Activated naive CD4-positive, alpha-beta T cell treated with anti-CD3 and anti-CD28 coated beads for 36 hours (primary cell): Measurements from ENCODE around the gene NLGN1. TPM values are rescaled to one million over a fixed set of nuclear protein-coding genes. Genes with fewer than 3 reads are reported as not detected.

Experiments used
- CTCF ChIA-PET: fragments of 350-600 bp; sonication (Branson Sonifier 250); formaldehyde crosslinking; loops from one replicate; lab custom pipeline; 2021; ENCODE audit warnings: antibody characterized with exemption; lab: Charles Lee
- DNase-seq: peaks from one replicate; pipeline ENCODE4 v3.0.0-alpha.2; 2020
- H3K27ac Mint-ChIP-seq: one replicate; pipeline ENCODE4 v1.8.0; 2021; ENCODE audit warnings: mild to moderate bottlenecking, mixed read lengths
- H3K27me3 Mint-ChIP-seq: one replicate; pipeline ENCODE4 v1.8.0; 2021; ENCODE audit warnings: low read depth, mixed read lengths
- H3K36me3 Mint-ChIP-seq: one replicate; pipeline ENCODE4 v1.8.0; 2021; ENCODE audit warnings: low read depth, mixed read lengths
- H3K4me1 Mint-ChIP-seq: one replicate; pipeline ENCODE4 v1.8.0; 2021; ENCODE audit warnings: low read depth, mixed read lengths
- H3K4me3 Mint-ChIP-seq: one replicate; pipeline ENCODE4 v1.8.0; 2021; ENCODE audit warnings: mild to moderate bottlenecking, moderate library complexity, mixed read lengths
- H3K9me3 Mint-ChIP-seq: one replicate; pipeline ENCODE4 v1.8.0; 2021; ENCODE audit warnings: mixed read lengths
- intact Hi-C: fragments of 100-400 bp; cut with micrococcal nuclease; formaldehyde crosslinking; loops from one replicate; pipeline ENCODE4 v1.15.1; 2023
- total RNA-seq, 2 experiments: library from RNA; stranded (reverse); gene quantifications; one replicate each; pipeline ENCODE4 v1.2.3, GENCODE V29; 2021

Gene NLGN1
- total RNA-seq, 2 experiments from 2014 or later = not detected

DNA sequence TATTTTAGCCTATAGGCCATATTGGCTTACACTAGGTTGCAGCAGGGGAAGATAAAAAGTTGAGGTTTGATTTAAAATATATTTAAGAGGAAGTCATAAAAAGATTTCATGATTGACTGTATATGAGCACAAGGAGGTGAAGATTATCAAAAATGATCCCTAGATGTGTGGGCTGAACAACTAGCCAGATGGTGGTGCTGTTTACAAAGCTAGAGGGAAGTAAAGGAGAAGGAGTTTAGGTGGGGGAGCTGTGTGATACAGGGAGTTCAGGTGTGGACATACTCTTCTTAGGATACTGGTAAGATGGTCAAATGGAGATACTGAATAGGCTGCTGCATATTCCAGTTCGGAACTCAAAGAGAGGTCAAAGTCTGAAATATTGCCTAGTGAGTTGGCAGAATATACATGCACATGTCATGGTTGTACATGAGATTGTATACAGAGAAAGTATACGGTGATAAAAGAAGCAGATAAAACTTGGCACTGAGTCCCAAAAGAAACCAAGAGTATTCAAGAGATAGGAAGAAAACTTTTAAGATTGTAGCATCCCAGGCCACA lies 727.8 kb downstream of the NLGN1 start:
- no peak overlapping the region for H3K27ac Mint-ChIP-seq
- DNase-seq = no peak
- H3K27me3 Mint-ChIP-seq = no peaks in the 10 kb centered on the region
- H3K9me3 Mint-ChIP-seq = no peaks in the 10 kb centered on the region
- CTCF ChIA-PET = no interaction called here
- intact Hi-C loops = no loop called here
- no peak overlapping the region for H3K4me3 Mint-ChIP-seq
- H3K36me3 Mint-ChIP-seq = no peaks in the 10 kb centered on the region
- H3K4me1 Mint-ChIP-seq = no peaks in the 10 kb centered on the region

DNA sequence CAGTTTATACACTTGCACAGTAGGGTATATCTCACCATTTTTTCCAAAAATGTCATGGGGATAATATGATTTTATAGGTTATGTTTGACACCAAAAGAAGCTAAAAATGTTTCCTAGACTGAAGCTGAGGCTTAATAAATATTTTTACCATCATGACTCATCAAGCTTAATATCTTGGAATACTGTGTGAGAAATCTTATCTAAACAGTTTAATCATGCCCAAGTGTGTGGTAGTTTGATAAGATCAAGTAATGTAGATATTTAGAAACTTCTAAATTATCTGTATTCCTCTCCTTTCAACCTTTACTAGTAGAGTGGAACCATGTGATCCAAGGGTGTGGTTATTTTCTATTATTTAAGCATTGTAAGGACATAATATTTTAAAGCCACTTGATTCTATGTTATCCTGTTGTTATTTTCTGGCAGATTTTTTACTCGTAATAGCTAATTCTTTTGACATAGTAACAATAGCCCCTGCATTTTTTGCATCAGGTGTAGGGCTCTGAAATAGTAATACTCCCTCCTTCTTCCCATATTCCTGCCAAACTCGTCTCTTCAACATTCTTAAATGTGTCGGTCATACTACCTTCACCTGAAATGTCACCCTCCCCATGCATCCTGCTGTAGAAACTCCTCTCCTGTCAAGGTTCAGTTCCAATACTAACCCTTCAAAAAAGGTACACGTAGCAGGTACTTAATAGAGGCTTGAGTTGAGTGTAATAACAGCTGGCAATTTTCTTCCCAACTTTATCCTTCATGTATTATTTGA lies 729.6 kb downstream of the NLGN1 start:
- H3K4me1 Mint-ChIP-seq = no peaks in the 10 kb centered on the region
- CTCF ChIA-PET = no interaction called here
- no peaks in the 10 kb centered on the region for H3K9me3 Mint-ChIP-seq
- H3K27ac Mint-ChIP-seq = no peak overlapping the region
- no peaks in the 10 kb centered on the region for H3K27me3 Mint-ChIP-seq
- no peaks in the 10 kb centered on the region for H3K36me3 Mint-ChIP-seq
- intact Hi-C loops = no loop called here
- no peak for DNase-seq
- H3K4me3 Mint-ChIP-seq = no peak overlapping the region

DNA sequence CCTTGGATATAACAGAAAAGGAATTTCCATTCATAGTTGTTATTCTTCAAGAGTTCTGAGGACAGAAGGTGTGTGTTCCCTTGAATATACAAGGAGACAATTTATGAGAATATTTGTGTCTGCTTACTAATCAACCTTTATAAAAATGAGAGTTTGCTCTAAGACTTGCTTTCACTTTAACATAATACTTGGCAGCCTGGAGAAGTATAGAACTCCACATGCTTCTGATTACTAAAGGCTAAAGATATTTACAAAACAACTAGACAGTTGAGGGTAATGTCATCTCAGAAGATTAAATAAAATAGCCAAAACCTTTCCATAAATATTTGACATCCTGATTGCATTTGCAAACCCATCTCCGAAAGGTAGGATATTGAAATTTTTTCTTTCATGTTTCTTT lies 734.5 kb downstream of the NLGN1 start:
- H3K9me3 Mint-ChIP-seq = no peaks in the 10 kb centered on the region
- H3K36me3 Mint-ChIP-seq = no peaks in the 10 kb centered on the region
- intact Hi-C loops = no loop called here
- CTCF ChIA-PET = no interaction called here
- no peak overlapping the region for H3K27ac Mint-ChIP-seq
- no peaks in the 10 kb centered on the region for H3K4me1 Mint-ChIP-seq
- DNase-seq = no peak
- H3K27me3 Mint-ChIP-seq = no peaks in the 10 kb centered on the region
- no peak overlapping the region for H3K4me3 Mint-ChIP-seq

DNA sequence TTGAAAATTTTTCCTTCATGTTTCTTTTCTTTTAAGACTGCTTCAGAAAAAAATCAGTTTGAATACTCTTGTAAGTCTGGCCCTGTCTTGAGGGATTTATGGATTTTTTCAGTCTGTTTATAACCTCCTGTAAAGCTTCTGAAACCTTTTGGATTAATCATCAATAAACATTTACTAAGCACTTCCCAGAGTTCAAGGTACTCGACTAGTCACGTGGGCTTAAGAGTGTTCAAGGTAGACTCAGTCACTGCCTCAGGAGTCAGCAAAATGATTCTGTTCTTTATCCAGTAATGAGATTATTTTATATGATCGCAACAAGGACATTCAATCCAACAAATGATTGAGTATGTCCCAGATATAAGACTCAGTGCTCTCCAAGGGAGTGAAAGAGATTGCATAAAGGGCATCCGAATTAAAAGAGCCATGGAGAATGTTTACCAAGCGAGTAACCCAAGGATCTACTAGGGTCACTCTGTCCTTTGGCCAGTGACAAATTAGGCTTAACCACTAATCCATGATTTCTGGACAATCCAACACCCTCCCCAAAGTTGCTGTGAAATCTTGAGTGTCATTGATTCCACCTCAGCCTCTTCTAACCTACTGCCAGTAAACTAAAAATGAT lies 735.0 kb downstream of the NLGN1 start:
- no peak for DNase-seq
- no peaks in the 10 kb centered on the region for H3K9me3 Mint-ChIP-seq
- H3K27me3 Mint-ChIP-seq = no peaks in the 10 kb centered on the region
- CTCF ChIA-PET = no interaction called here
- no peak overlapping the region for H3K27ac Mint-ChIP-seq
- H3K36me3 Mint-ChIP-seq = no peaks in the 10 kb centered on the region
- intact Hi-C loops = no loop called here
- no peak overlapping the region for H3K4me3 Mint-ChIP-seq
- H3K4me1 Mint-ChIP-seq = no peaks in the 10 kb centered on the region

DNA sequence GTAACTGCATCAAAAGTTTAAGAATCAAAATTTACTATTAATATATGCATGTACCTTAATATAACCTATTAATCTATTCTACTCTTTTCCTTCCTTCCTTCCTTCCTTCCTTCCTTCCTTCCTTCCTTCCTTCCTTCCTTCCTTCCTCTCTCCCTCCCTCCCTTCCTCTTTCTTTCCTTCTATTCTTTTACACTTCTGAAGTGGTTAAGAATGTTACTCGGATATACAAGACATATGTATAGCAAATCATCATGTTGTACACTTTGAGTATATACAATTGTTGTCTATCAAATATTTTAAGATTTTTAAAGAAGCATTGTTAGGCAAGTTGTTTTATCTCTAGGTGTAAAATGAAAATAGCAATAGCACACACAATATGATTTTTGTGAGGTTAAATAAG lies 748.5 kb downstream of the NLGN1 start:
- no peak for DNase-seq
- intact Hi-C loops = no loop called here

DNA sequence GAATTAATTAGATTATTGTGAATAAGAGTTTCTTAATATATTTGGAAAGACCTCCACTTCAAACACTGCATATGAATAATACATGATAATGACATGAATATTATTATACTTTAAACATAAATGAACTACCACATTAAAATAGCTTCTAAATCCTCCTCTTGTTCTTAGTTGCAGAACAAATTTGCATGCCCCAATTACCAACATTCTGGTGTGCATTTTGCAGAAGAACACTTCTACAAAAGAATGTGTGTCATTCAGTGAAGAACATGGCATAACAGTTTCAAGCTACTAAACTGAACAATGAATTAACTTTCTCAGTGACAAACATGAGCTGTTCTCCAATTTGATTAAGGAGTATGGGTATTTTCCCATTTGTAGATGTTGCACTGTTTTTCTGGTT lies 750.3 kb downstream of the NLGN1 start:
- intact Hi-C loops = no loop called here
- Mint-ChIP-seq H3K9me3 (peaks cover under 1% of the 10 kb centered on the region), H3K27me3 (no peaks in the 10 kb centered on the region), H3K27ac (no peak overlapping the region), H3K4me3 (no peak overlapping the region), H3K36me3 (no peaks in the 10 kb centered on the region), H3K4me1 (no peaks in the 10 kb centered on the region)
- CTCF ChIA-PET = interaction anchor here (0.5 kb wide), 1 partner anchor 47 kb away, joined by 4 read pairs; no protein-coding TSS in a partner anchor
- no peak for DNase-seq

More for the DNA sequence above, 748.5 kb downstream of the NLGN1 start:
- CTCF ChIA-PET = no interaction called here
- Mint-ChIP-seq H3K27ac (no peak overlapping the region), H3K27me3 (no peaks in the 10 kb centered on the region), H3K4me3 (no peak overlapping the region), H3K36me3 (no peaks in the 10 kb centered on the region), H3K9me3 (peaks cover 1% of the 10 kb centered on the region), H3K4me1 (no peaks in the 10 kb centered on the region)

DNA sequence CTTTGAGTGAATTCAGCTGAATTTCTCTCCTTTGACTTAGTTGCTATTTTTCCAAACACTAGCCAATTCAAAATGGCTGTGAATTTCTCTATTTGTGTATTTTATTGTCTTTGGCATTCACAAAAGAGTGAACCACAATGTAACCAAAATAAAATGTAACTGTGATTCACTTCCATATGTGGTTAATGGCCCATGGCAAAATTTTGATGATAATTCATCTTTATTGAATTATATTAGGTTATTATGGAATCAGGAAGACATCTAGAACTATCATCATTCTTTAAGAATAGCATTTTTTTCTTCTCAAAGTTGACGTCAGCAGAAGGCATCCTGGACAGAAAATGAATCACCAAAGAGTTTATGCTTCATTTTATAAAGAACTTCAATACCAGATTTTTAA lies 756.3 kb downstream of the NLGN1 start:
- H3K36me3 Mint-ChIP-seq = no peaks in the 10 kb centered on the region
- CTCF ChIA-PET = no interaction called here

DNA sequence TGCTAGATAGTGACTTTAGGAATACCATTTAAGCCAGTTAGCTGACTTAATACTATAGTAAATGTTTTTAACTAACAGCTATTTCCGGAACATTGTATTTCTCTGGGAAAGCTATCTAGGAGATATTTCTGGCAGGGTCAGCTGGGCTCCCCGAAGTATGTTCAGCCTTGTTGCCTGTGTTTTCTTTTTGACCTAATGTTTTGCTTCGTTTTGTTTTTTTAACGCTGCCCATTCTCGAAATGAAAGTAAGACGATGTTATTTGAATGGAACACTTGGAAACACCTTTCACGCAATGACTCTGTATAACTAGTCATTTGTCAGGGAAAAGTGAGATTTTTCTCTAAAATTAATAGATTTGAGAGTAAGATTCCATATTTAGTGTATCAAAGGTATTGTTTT lies 758.7 kb downstream of the NLGN1 start:
- no peaks in the 10 kb centered on the region for H3K4me1 Mint-ChIP-seq
- intact Hi-C loops = no loop called here
- no peak overlapping the region for H3K4me3 Mint-ChIP-seq
- H3K36me3 Mint-ChIP-seq = no peaks in the 10 kb centered on the region
- H3K27ac Mint-ChIP-seq = no peak overlapping the region
- CTCF ChIA-PET = no interaction called here
- DNase-seq = no peak
- peaks cover 2% of the 10 kb centered on the region for H3K9me3 Mint-ChIP-seq
- H3K27me3 Mint-ChIP-seq = no peaks in the 10 kb centered on the region

More for the DNA sequence above, 756.3 kb downstream of the NLGN1 start:
- H3K4me1 Mint-ChIP-seq = no peaks in the 10 kb centered on the region
- no peak overlapping the region for H3K27ac Mint-ChIP-seq
- H3K27me3 Mint-ChIP-seq = no peaks in the 10 kb centered on the region
- DNase-seq = no peak
- intact Hi-C loops = no loop called here
- no peak overlapping the region for H3K4me3 Mint-ChIP-seq
- no peaks in the 10 kb centered on the region for H3K9me3 Mint-ChIP-seq

DNA sequence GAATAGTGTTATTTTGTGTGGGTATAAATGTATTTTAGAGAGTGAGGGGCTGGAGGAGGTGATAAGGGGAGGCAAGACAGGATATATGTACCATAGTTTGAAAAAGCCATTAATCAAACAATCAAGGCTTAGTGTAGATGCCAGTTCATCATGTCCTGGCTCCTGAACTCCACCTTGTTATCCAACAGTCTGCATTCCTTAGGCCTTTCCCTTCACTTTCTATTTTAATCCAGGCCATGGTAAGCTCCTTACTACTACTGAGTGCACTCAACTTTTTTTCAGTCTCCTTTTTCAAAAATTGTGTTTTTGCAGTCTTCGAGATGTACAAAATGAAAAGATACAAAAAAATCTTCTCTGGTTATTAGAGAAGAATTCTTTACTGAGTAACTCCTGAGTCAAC lies 761.1 kb downstream of the NLGN1 start:
- peaks cover 5% of the 10 kb centered on the region for H3K9me3 Mint-ChIP-seq
- no peaks in the 10 kb centered on the region for H3K4me1 Mint-ChIP-seq
- H3K36me3 Mint-ChIP-seq = no peaks in the 10 kb centered on the region
- no peak overlapping the region for H3K27ac Mint-ChIP-seq
- no peaks in the 10 kb centered on the region for H3K27me3 Mint-ChIP-seq
- H3K4me3 Mint-ChIP-seq = no peak overlapping the region
- CTCF ChIA-PET = no interaction called here
- intact Hi-C loops = no loop called here
- DNase-seq = no peak

DNA sequence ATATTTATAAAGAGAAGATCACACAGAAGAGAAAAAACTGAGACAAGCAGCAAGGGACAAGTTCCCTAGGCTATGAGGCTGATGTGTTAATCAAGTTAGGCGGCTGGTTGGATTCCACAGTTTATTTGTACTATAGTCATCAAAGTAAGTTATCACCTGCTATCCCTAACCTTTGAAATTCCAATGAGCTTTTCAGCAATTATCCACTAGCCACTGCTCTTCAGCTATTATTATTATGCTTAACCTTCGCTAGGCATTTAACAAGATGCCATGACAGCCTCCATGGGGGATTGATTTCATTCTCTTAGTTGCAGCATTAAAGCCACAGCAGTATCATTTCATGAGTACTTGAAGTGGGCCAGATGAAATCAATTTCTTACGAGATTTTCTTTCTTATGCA lies 762.1 kb downstream of the NLGN1 start:
- intact Hi-C loops = no loop called here

DNA sequence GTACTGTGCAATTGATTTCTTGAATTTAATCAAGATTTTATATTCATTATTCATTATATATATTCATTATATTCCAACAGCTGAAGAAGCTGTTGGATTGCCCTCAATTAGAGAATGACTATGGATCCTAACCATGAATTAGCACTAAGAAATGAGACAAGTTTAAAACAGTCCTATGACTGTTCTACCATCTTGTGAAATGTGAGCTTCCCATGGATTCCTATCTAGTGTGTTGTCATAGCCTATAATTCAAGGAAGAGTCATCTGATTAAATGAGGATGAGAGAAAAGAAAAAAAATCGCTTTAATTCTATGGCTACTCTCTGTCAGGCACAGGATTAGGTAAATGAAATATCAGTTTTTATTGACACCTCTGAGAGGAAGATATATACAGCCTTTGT lies 765.0 kb downstream of the NLGN1 start:
- DNase-seq = no peak
- H3K9me3 Mint-ChIP-seq = peaks cover 15% of the 10 kb centered on the region
- no peak overlapping the region for H3K27ac Mint-ChIP-seq
- H3K27me3 Mint-ChIP-seq = no peaks in the 10 kb centered on the region
- H3K4me3 Mint-ChIP-seq = no peak overlapping the region
- CTCF ChIA-PET = no interaction called here
- H3K4me1 Mint-ChIP-seq = no peaks in the 10 kb centered on the region
- H3K36me3 Mint-ChIP-seq = no peaks in the 10 kb centered on the region
- intact Hi-C loops = no loop called here

More for the DNA sequence above, 762.1 kb downstream of the NLGN1 start:
- Mint-ChIP-seq H3K36me3 (no peaks in the 10 kb centered on the region), H3K4me3 (no peak overlapping the region), H3K4me1 (no peaks in the 10 kb centered on the region), H3K27me3 (no peaks in the 10 kb centered on the region), H3K9me3 (peaks cover 12% of the 10 kb centered on the region), H3K27ac (no peak overlapping the region)
- no peak for DNase-seq
- CTCF ChIA-PET = no interaction called here

DNA sequence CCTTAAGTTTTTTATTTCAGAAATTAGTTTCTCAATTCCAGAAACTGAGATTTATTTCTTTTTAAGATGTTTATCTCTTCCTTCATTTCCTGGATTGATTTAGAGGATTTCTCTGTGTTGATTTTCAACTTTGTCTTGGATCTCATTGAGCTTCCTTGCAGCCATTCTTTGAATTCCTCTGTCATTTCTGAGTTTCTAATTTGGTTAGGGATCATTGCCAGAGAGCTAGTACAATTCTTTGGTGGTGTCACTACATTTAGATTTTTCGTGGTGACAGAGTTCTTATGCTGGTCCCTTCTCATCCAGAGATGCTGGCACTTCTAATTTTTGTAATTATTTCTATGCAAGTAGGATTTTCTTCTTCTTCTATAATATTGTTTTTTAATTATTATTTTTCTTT lies 770.5 kb downstream of the NLGN1 start:
- DNase-seq = no peak
- peaks cover 16% of the 10 kb centered on the region for H3K9me3 Mint-ChIP-seq
- CTCF ChIA-PET = no interaction called here
- intact Hi-C loops = no loop called here
- no peaks in the 10 kb centered on the region for H3K27me3 Mint-ChIP-seq
- no peaks in the 10 kb centered on the region for H3K4me1 Mint-ChIP-seq
- no peaks in the 10 kb centered on the region for H3K36me3 Mint-ChIP-seq
- H3K27ac Mint-ChIP-seq = no peak overlapping the region
- no peak overlapping the region for H3K4me3 Mint-ChIP-seq
